Neural cell (in vitro differentiated cells): ENCODE results near the gene NPEPL1. TPM values are rescaled to one million over a fixed set of nuclear protein-coding genes. Genes with fewer than 3 reads are reported as not detected.

Experiments used
- H2AFZ ChIP-seq: fragments of 200-600, 300-800 bp; sonication (generic), shearing (Covaris generic); 2 replicates; pipeline ENCODE4 v1.6.0; 2014; ENCODE audit warnings: low read depth, mild to moderate bottlenecking, antibody characterized with exemption, low read length, moderate library complexity
- H3F3A ChIP-seq: fragments of 200-600 bp; shearing (Covaris generic); 2 replicates; pipeline ENCODE4 v1.6.1; 2016; ENCODE audit warnings: mild to moderate bottlenecking, moderate library complexity, mixed read lengths, antibody characterized with exemption, low read length; ENCODE audit not compliant: insufficient read depth, poor library complexity, severe bottlenecking
- H3K27ac ChIP-seq: fragments of 200-600, 300-800 bp; sonication (generic), shearing (Covaris generic); 2 replicates; pipeline ENCODE4 v1.5.1; 2014; ENCODE audit warnings: mild to moderate bottlenecking, low read length, moderate library complexity
- H3K27me3 ChIP-seq: fragments of 300-800, 200-600 bp; sonication (generic), shearing (Covaris generic); 2 replicates; pipeline ENCODE4 v1.6.0; 2014; ENCODE audit warnings: mild to moderate bottlenecking, low read depth, low read length, moderate library complexity; ENCODE audit not compliant: insufficient read depth
- H3K36me3 ChIP-seq: fragments of 300-800, 200-600 bp; sonication (generic), shearing (Covaris generic); 2 replicates; pipeline ENCODE4 v1.5.1; 2014; ENCODE audit warnings: mild to moderate bottlenecking, antibody characterized with exemption, low read length, moderate library complexity; ENCODE audit not compliant: insufficient read depth
- H3K4me2 ChIP-seq: fragments of 300-800, 200-600 bp; sonication (generic), shearing (Covaris generic); 2 replicates; pipeline ENCODE4 v1.6.0; 2014; ENCODE audit warnings: mild to moderate bottlenecking, low read length
- H3K4me3 ChIP-seq: fragments of 300-800, 200-600 bp; sonication (generic), shearing (Covaris generic); 2 replicates; pipeline ENCODE4 v1.5.1; 2014; ENCODE audit warnings: mild to moderate bottlenecking, low read length, moderate library complexity
- H3K79me2 ChIP-seq: fragments of 200-600 bp; shearing (Covaris generic); replicated peaks from 2 replicates; pipeline ENCODE4 v1.6.0; 2014; ENCODE audit warnings: mild to moderate bottlenecking, low read length, moderate library complexity; ENCODE audit not compliant: insufficient read depth
- H3K9ac ChIP-seq: fragments of 300-800, 200-600 bp; sonication (generic), shearing (Covaris generic); 2 replicates; pipeline ENCODE4 v1.6.1; 2016; ENCODE audit warnings: mild to moderate bottlenecking, low read length, mixed read lengths
- H3K9me2 ChIP-seq: fragments of 200-600 bp; shearing (Covaris generic); 2 replicates; pipeline ENCODE4 v1.6.1; 2016; ENCODE audit warnings: mild to moderate bottlenecking, low read length, mixed read lengths; ENCODE audit not compliant: insufficient read depth
- H3K9me3 ChIP-seq: fragments of 200-600, 300-800 bp; sonication (generic), shearing (Covaris generic); 2 replicates; pipeline ENCODE4 v1.6.1; 2016; ENCODE audit warnings: mild to moderate bottlenecking, mixed run types, low read length, moderate library complexity, mixed read lengths
- H4K20me1 ChIP-seq: fragments of 200-600 bp; shearing (Covaris generic); 2 replicates; pipeline ENCODE4 v1.6.1; 2016; ENCODE audit warnings: mild to moderate bottlenecking, mixed run types; ENCODE audit not compliant: insufficient read depth
- EP300 ChIP-seq: fragments of 450-650 bp; conservative IDR thresholded peaks from 2 replicates; pipeline ENCODE4 v1.6.1; 2014; ENCODE audit warnings: antibody characterized with exemption, mild to moderate bottlenecking, moderate library complexity; ENCODE audit not compliant: poor library complexity, severe bottlenecking
- EZH2 ChIP-seq: fragments of 200-600, 300-800 bp; shearing (Covaris generic), sonication (generic); IDR thresholded peaks from 2 replicates; pipeline ENCODE4 v1.6.1; 2014; ENCODE audit warnings: antibody characterized with exemption, low read length, borderline replicate concordance, mild to moderate bottlenecking; ENCODE audit not compliant: insufficient read depth, poor library complexity, severe bottlenecking
- MXI1 ChIP-seq: fragments of 450-650 bp; conservative IDR thresholded peaks from 2 replicates; pipeline ENCODE4 v1.6.1; 2014; ENCODE audit warnings: antibody characterized with exemption, mild to moderate bottlenecking; ENCODE audit not compliant: poor library complexity, severe bottlenecking
- POLR2AphosphoS5 ChIP-seq: IDR thresholded peaks from 2 replicates; pipeline ENCODE4 v1.6.1; 2012
- RAD21 ChIP-seq: fragments of 450-650 bp; conservative IDR thresholded peaks from 2 replicates; pipeline ENCODE4 v1.6.1; 2014; ENCODE audit warnings: antibody characterized with exemption, mild to moderate bottlenecking, moderate library complexity
- SMC3 ChIP-seq: fragments of 450-650 bp; conservative IDR thresholded peaks from 2 replicates; pipeline ENCODE4 v1.6.1; 2014; ENCODE audit warnings: antibody characterized with exemption, mild to moderate bottlenecking, moderate library complexity; ENCODE audit not compliant: poor library complexity
- TAF1 ChIP-seq: IDR thresholded peaks from 2 replicates; pipeline ENCODE4 v1.6.1; 2012; ENCODE audit warnings: low read depth
- polyA plus RNA-seq: library from polyadenylated mRNA; depleted of rRNA; stranded (reverse); fragments of >200 nt; gene quantifications from 2 replicates; pipeline ENCODE4 v1.2.3, GENCODE V29; 2014
- TF ChIP-seq, protein P1 (sequence below): fragments of 450-650 bp; IDR thresholded peaks from 2 replicates; pipeline ENCODE4 v1.5.1; 2014; ENCODE audit warnings: antibody characterized with exemption, mild to moderate bottlenecking, moderate library complexity; ENCODE audit not compliant: poor library complexity, severe bottlenecking
- TF ChIP-seq, protein P2 (sequence below): IDR thresholded peaks from 2 replicates; pipeline ENCODE4 v1.6.1; 2012; ENCODE audit warnings: borderline replicate concordance

Gene NPEPL1
- polyA plus RNA-seq, 1 donor from 2014 or later, result 63.4 TPM

GRCh38 chr20:58675146-58675584 is 17.4 kb upstream of the NPEPL1 start:
- Histone ChIP-seq H3K4me2 (no peak overlapping the region), H3K4me3 (no peak overlapping the region), H3K27ac (no peak overlapping the region), H2AFZ (no peak overlapping the region), H3K36me3 (peaks cover 9% of the 10 kb centered on the region), H3F3A (no peaks in the 10 kb centered on the region), H3K9me2 (no peaks in the 10 kb centered on the region), H3K79me2 (peaks cover 2% of the 10 kb centered on the region), H3K27me3 (no peaks in the 10 kb centered on the region), H4K20me1 (no peaks in the 10 kb centered on the region), H3K9me3 (no peaks in the 10 kb centered on the region), H3K9ac (no peak overlapping the region)
- TF ChIP-seq SMC3 (no peak), RAD21 (no peak)
- TF ChIP-seq, protein P1, sequence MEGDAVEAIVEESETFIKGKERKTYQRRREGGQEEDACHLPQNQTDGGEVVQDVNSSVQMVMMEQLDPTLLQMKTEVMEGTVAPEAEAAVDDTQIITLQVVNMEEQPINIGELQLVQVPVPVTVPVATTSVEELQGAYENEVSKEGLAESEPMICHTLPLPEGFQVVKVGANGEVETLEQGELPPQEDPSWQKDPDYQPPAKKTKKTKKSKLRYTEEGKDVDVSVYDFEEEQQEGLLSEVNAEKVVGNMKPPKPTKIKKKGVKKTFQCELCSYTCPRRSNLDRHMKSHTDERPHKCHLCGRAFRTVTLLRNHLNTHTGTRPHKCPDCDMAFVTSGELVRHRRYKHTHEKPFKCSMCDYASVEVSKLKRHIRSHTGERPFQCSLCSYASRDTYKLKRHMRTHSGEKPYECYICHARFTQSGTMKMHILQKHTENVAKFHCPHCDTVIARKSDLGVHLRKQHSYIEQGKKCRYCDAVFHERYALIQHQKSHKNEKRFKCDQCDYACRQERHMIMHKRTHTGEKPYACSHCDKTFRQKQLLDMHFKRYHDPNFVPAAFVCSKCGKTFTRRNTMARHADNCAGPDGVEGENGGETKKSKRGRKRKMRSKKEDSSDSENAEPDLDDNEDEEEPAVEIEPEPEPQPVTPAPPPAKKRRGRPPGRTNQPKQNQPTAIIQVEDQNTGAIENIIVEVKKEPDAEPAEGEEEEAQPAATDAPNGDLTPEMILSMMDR, result no peak

- no peaks in the 10 kb centered on the region for H4K20me1 ChIP-seq
- no peaks in the 10 kb centered on the region for H3K9me2 ChIP-seq
- no peak overlapping the region for H3K4me2 ChIP-seq
- no peak overlapping the region for H3K27ac ChIP-seq
- H3F3A ChIP-seq, result no peaks in the 10 kb centered on the region
- H3K4me3 ChIP-seq, result no peak overlapping the region
- peaks cover 2% of the 10 kb centered on the region for H3K79me2 ChIP-seq
- H3K9me3 ChIP-seq, result no peaks in the 10 kb centered on the region
- peaks cover 4% of the 10 kb centered on the region for H3K36me3 ChIP-seq
- TF ChIP-seq RAD21 (no peak), MXI1 (no peak), EZH2 (no peak), EP300 (no peak), POLR2AphosphoS5 (no peak), TAF1 (no peak), SMC3 (no peak)
- TF ChIP-seq, protein P2, sequence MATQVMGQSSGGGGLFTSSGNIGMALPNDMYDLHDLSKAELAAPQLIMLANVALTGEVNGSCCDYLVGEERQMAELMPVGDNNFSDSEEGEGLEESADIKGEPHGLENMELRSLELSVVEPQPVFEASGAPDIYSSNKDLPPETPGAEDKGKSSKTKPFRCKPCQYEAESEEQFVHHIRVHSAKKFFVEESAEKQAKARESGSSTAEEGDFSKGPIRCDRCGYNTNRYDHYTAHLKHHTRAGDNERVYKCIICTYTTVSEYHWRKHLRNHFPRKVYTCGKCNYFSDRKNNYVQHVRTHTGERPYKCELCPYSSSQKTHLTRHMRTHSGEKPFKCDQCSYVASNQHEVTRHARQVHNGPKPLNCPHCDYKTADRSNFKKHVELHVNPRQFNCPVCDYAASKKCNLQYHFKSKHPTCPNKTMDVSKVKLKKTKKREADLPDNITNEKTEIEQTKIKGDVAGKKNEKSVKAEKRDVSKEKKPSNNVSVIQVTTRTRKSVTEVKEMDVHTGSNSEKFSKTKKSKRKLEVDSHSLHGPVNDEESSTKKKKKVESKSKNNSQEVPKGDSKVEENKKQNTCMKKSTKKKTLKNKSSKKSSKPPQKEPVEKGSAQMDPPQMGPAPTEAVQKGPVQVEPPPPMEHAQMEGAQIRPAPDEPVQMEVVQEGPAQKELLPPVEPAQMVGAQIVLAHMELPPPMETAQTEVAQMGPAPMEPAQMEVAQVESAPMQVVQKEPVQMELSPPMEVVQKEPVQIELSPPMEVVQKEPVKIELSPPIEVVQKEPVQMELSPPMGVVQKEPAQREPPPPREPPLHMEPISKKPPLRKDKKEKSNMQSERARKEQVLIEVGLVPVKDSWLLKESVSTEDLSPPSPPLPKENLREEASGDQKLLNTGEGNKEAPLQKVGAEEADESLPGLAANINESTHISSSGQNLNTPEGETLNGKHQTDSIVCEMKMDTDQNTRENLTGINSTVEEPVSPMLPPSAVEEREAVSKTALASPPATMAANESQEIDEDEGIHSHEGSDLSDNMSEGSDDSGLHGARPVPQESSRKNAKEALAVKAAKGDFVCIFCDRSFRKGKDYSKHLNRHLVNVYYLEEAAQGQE, result no peak
- TF ChIP-seq, protein P1, result no peak
- H3K9ac ChIP-seq, result no peak overlapping the region
- no peak overlapping the region for H2AFZ ChIP-seq
- no peaks in the 10 kb centered on the region for H3K27me3 ChIP-seq
Observed at GRCh38 chr20:58675641-58676040, 17.0 kb upstream of the NPEPL1 start.
